NCI-H1436 (cell line): Measurements from ENCODE around the gene CEACAM3.

Experiments used
- DNase-seq: peaks from one replicate; lab custom pipeline; 2025; lab: John Stamatoyannopoulos, UW

The CEACAM3 gene

GRCh38 chr19:41845001-41845050, 48.4 kb downstream of the CEACAM3 start, which contains the start of gene DMRTC2:
DMRTC2 (plus strand) TSS chr19:41845042; CDS start chr19:41847429, 2,387 bp downstream.
- no peak for DNase-seq

- DNase-seq, result no peak
Measured at GRCh38 chr19:41845051-41845590, 48.7 kb downstream of the CEACAM3 start.

GRCh38 chr19:41847351-41848105, 51.1 kb downstream of the CEACAM3 start:
- no peak for DNase-seq

DNA sequence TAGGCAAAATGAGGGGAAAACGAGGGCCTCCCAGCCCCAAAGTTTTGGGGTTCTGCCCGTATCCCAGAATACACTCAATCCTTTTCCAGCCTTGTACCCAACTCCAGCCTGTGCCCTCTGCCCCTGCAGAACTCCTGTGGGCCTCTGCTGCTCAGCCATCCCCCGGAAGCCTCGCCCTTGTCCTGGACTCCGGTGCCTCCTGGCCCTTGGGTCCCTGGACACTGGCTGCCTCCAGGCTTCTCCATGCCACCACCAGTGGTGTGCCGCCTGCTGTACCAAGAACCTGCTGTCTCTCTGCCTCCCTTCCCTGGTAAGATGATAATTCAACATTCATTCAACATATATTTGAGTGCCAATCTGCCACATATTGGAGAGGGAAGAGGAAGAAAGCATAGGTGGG, 52.3 kb downstream of the CEACAM3 start:
- no peak for DNase-seq

- DNase-seq, result no peak
Measured at GRCh38 chr19:41849067-41849466, 52.7 kb downstream of the CEACAM3 start.

DNA sequence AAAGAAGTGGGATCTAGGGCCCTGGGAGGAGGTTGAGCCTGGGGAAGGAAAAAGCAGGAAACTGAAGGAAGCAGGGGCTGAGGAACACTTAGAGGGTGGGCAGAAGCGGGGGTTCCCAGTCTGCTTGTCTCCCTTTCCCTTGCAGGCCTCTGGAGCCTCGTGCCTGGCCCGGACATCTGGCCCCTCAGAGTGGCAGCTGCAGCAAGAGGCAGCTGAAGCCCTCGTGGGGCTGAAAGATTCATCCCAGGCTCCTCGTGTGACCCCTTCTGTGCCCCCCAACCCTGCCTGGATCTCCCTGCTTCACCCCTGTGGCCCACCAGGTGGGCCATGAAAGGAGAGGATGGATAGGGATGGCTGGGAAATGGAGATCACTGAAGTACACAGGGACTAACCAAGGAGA, 54.0 kb downstream of the CEACAM3 start:
- DNase-seq, result no peak

DNA sequence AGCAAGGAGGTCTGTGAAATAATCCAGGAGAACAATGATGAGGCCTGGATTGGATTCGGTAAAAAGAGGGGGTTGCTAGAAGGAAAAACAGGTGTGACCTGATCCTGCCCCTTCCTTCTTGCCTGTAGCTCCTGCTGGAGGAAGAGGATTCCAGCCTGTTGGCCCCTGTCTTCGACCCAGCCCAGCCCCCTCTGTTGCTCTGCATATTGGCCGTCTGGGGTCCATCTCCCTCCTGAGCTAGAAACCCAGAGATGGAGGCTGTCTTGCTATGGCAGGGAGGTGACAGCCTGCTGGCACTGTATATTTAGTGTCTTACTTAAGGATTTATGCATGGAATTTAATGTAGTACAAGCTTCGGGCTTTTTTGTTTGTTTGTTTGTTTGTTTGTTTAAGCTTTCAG, 55.1 kb downstream of the CEACAM3 start:
- no peak for DNase-seq

DNA sequence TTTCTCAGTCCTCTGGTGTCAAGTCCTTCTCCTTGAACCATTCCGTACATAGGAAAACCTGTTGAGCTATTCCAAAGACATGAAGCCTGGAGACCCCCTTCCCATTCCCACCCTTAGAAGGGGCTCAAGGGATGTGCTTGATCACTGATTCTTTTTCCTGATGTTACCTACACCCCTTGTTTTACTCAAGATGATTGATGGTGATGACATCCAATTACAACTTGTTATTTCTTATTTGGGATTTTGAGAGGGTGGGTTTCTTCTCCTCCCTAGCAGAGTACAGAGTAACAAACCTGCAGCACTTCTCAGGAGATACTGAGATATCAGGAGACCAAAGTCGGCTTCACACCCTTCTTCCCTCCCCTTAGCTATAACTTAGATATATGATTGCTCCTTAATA, 57.0 kb downstream of the CEACAM3 start:
- no peak for DNase-seq

DNA sequence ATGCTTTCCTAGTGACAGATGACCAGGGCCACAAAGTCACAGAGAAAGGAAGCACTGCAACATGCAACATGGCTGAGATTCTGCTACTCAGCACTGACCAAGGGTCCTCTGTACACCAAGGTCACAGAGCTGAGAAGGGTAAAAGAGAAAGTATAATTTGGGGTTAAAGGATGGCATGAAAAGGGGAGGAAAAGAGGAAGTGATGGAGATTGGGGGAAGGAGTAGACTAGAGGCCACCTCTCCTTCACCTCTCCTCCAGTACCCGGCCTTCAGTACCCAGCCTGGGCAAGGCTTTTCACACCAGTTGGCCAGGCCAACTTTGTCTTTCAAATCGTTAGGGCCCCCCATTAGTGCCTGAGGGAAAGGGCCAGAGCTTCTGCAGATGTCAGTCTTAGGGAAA, 57.4 kb downstream of the CEACAM3 start:
- no peak for DNase-seq

DNA sequence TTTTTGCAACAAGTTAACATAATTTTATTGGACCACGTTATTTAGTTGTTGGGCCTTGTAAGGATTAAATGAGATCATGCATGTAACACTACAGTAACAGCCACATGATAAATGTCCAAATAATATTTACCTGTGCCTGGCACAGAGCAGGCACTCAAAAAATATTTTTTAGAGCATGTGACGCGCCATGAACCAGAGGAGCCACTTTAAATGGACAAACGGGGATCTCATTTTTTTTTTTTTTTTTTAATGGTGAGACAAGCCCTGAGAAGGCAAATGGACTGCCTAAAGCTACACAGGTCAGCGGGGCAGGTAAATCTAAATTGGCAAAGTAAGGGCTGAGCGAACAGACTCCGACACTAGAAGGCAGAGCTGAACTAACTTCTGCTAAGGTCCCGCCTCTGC, 62.8 kb downstream of the CEACAM3 start:
- DNase-seq, result no peak

- DNase-seq, result peak; percentile 98
Measured at GRCh38 chr19:41859618-41860418, 63.4 kb downstream of the CEACAM3 start, which contains the start of gene RPS19. RPS19 (plus strand) TSS chr19:41860255; CDS start chr19:41860775, 520 bp downstream.

GRCh38 chr19:41860419-41861115, 64.2 kb downstream of the CEACAM3 start:
- no peak for DNase-seq
